Endodermal cell (in vitro differentiated cells): ENCODE data around the gene NAV2. TPM values are rescaled to one million over a fixed set of nuclear protein-coding genes. Genes with fewer than 3 reads are reported as not detected.

Experiments
- DNase-seq: peaks from one replicate; pipeline ENCODE4 v3.0.0-alpha.2; 2017
- H3K27ac ChIP-seq: 2 replicates; pipeline ENCODE4 v1.5.1; 2013; ENCODE audit warnings: mild to moderate bottlenecking, low read depth, low read length, moderate library complexity
- H3K27me3 ChIP-seq: 2 replicates; pipeline ENCODE4 v1.6.1; 2013; ENCODE audit warnings: mild to moderate bottlenecking, low read length, moderate library complexity; ENCODE audit not compliant: insufficient read depth, control insufficient read depth, poor library complexity, severe bottlenecking
- H3K36me3 ChIP-seq: 2 replicates; pipeline ENCODE4 v1.7.0; 2013; ENCODE audit warnings: mild to moderate bottlenecking, low read length, moderate library complexity; ENCODE audit not compliant: control insufficient read depth, insufficient read depth
- H3K4me1 ChIP-seq: one replicate; pipeline ENCODE4 v1.7.0; 2013; ENCODE audit warnings: low read length; ENCODE audit not compliant: control insufficient read depth, insufficient read depth
- H3K4me3 ChIP-seq: 2 replicates; pipeline ENCODE4 v1.5.1; 2013; ENCODE audit warnings: mild to moderate bottlenecking, low read length, moderate library complexity
- H3K9ac ChIP-seq: 2 replicates; pipeline ENCODE4 v1.6.1; 2013; ENCODE audit warnings: mild to moderate bottlenecking, low read length, moderate library complexity; ENCODE audit not compliant: poor library complexity, severe bottlenecking; ENCODE audit errors: extremely low read depth
- H3K9me3 ChIP-seq: 2 replicates; pipeline ENCODE4 v1.6.1; 2013; ENCODE audit warnings: mild to moderate bottlenecking, low read length, moderate library complexity; ENCODE audit not compliant: control insufficient read depth
- H3K27ac Mint-ChIP-seq: 2 replicates; pipeline ENCODE4 v1.8.0; 2020; ENCODE audit warnings: mixed read lengths
- H3K27me3 Mint-ChIP-seq: 2 replicates; pipeline ENCODE4 v1.8.0; 2021; ENCODE audit warnings: mild to moderate bottlenecking, mixed read lengths; ENCODE audit not compliant: insufficient read depth
- H3K36me3 Mint-ChIP-seq: 2 replicates; pipeline ENCODE4 v1.8.0; 2020; ENCODE audit warnings: low read depth, mixed read lengths
- H3K4me1 Mint-ChIP-seq: 2 replicates; pipeline ENCODE4 v1.8.0; 2020; ENCODE audit warnings: mixed read lengths
- H3K4me3 Mint-ChIP-seq: 2 replicates; pipeline ENCODE4 v1.8.0; 2020; ENCODE audit warnings: mild to moderate bottlenecking, moderate library complexity, mixed read lengths
- H3K9me3 Mint-ChIP-seq: 2 replicates; pipeline ENCODE4 v1.8.0; 2020; ENCODE audit warnings: mild to moderate bottlenecking, mixed read lengths
- WGBS, 2 experiments: methylation state at CpG; one replicate each; pipeline versions ENCODE4 v1.1.5 to v1.1.7; 2013; ENCODE audit warnings: missing lambda C conversion rate in 2 of 2, mixed read lengths in 1 of 2; ENCODE audit not compliant: insufficient coverage in 1 of 2, insufficient read length in 1 of 2; 5-methylcytosine and 5-hydroxymethylcytosine counted together
- total RNA-seq, 2 donors: library from RNA; stranded (reverse); fragmentation: NEBNext Ultra II Directional in 1 of 2; extraction: Animal tissue kit (Norgen Biotek cat#: 25700) in 1 of 2; gene quantifications; 2 replicates in 1 of 2; 3 replicates in 1 of 2; pipeline ENCODE4 v1.2.1, GENCODE V29; 2021
- TF ChIP-seq, protein P1 (sequence below): fragments of 200-600 bp; sonication (generic); conservative IDR thresholded peaks from 2 replicates; pipeline ENCODE4 v1.5.0; 2021; ENCODE audit warnings: antibody characterized with exemption, mild to moderate bottlenecking

Gene NAV2
- total RNA-seq, 2 donors from 2014 or later, result 37.1 to 42.4 TPM

GRCh38 chr11:19845626-19846025 is 133.0 kb downstream of the NAV2 start:
- Histone ChIP-seq H3K9ac (no peak overlapping the region), H3K4me3 (no peak overlapping the region), H3K27ac (no peak overlapping the region), H3K9me3 (no peaks in the 10 kb centered on the region), H3K36me3 (no peaks in the 10 kb centered on the region), H3K27me3 (no peaks in the 10 kb centered on the region), H3K4me1 (no peaks in the 10 kb centered on the region)
- Mint-ChIP-seq H3K27me3 (no peaks in the 10 kb centered on the region), H3K9me3 (no peaks in the 10 kb centered on the region), H3K4me3 (no peak overlapping the region), H3K27ac (no peak overlapping the region), H3K4me1 (no peaks in the 10 kb centered on the region), H3K36me3 (no peaks in the 10 kb centered on the region)
- TF ChIP-seq, protein P1, sequence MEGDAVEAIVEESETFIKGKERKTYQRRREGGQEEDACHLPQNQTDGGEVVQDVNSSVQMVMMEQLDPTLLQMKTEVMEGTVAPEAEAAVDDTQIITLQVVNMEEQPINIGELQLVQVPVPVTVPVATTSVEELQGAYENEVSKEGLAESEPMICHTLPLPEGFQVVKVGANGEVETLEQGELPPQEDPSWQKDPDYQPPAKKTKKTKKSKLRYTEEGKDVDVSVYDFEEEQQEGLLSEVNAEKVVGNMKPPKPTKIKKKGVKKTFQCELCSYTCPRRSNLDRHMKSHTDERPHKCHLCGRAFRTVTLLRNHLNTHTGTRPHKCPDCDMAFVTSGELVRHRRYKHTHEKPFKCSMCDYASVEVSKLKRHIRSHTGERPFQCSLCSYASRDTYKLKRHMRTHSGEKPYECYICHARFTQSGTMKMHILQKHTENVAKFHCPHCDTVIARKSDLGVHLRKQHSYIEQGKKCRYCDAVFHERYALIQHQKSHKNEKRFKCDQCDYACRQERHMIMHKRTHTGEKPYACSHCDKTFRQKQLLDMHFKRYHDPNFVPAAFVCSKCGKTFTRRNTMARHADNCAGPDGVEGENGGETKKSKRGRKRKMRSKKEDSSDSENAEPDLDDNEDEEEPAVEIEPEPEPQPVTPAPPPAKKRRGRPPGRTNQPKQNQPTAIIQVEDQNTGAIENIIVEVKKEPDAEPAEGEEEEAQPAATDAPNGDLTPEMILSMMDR, result no peak
- no peak for DNase-seq

DNA sequence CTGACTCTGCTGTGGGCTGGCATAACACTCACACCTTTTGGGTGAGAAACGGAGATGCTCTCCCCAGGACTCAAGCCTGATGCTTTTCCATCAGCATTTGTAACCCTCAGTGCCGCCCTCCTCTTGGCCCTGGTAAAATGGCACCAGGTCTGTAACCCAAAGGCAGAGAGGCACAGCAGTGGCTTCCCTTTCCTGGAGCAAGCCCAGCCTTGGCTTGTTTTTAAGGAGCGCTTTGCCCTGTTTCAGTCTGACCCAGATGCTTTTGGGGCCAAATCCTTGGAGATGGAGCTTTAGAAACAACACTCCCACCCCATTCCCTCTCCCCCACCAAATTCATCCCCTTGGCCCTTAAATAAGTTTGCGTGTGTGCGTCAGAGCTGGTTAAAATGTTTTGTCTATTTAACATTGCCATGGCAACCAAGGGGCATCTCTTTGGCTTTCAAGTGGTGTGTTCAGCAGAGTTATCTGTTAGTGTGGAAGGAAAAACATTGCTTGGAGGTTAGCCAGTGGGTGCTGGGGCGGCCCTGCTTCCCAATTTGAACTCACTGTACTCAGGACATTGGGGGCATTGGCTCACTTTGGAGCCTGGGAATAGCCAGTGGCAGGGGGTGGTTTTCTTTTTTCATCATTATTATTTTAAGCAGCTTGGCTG is 134.1 kb downstream of the NAV2 start:
- Mint-ChIP-seq H3K4me3 (no peak overlapping the region), H3K9me3 (peaks cover 3% of the 10 kb centered on the region), H3K36me3 (peaks cover 3% of the 10 kb centered on the region), H3K27ac (no peak overlapping the region), H3K4me1 (no peaks in the 10 kb centered on the region), H3K27me3 (no peaks in the 10 kb centered on the region)
- H3K4me1 ChIP-seq, result no peaks in the 10 kb centered on the region
- no peak overlapping the region for H3K27ac ChIP-seq
- TF ChIP-seq, protein P1, result no peak
- WGBS, 2 experiments, result 82 to 91% methylated on average over 5 to 6 of the region's 6 CpGs
- no peak for DNase-seq
- no peak overlapping the region for H3K9ac ChIP-seq
- no peaks in the 10 kb centered on the region for H3K27me3 ChIP-seq
- H3K4me3 ChIP-seq, result no peak overlapping the region
- no peaks in the 10 kb centered on the region for H3K36me3 ChIP-seq
- H3K9me3 ChIP-seq, result peaks cover 7% of the 10 kb centered on the region

DNA sequence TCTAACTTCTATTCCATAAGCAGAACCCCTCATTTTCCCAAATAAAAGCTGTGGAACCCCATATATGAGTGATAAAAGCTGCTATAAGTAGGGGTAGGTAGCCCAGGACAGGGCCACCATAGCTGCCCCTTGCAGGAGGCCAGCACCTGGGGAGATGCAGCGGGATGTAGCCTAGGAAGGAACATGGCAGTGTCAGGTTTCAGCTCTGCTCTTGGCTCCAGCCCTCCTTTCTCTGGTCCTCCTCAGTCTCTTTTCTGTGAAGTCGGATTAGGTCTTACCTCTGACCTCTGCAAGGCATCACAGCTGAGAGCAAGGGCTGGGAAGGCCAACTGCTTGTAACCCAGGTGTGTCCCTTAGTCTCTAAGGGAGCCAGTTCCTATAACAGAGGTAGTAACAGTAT is 135.6 kb downstream of the NAV2 start:
- TF ChIP-seq, protein P1, result no peak
- Mint-ChIP-seq H3K36me3 (peaks cover 4% of the 10 kb centered on the region), H3K4me1 (no peaks in the 10 kb centered on the region), H3K27me3 (no peaks in the 10 kb centered on the region), H3K4me3 (no peak overlapping the region), H3K27ac (no peak overlapping the region), H3K9me3 (peaks cover 9% of the 10 kb centered on the region)
- Histone ChIP-seq H3K27me3 (no peaks in the 10 kb centered on the region), H3K4me3 (no peak overlapping the region), H3K36me3 (no peaks in the 10 kb centered on the region), H3K9ac (no peak overlapping the region), H3K27ac (no peak overlapping the region), H3K4me1 (no peaks in the 10 kb centered on the region), H3K9me3 (peaks cover 21% of the 10 kb centered on the region)
- no peak for DNase-seq
- WGBS, 2 experiments, result 75% methylated on average over 2 of the region's 2 CpGs; no CpG with 5 or more reads in 1 of the 2 experiments
